ENCODE results near the gene ST8SIA4.
A peak's percentile ranks its signal among the peaks of the same experiment; 100 is the strongest.
"Not testable (repeated sequence)": the region's sequence is repeated elsewhere in the genome, so short reads cannot be mapped to it uniquely, and the experiment has no call there.

Gene ST8SIA4

DNA sequence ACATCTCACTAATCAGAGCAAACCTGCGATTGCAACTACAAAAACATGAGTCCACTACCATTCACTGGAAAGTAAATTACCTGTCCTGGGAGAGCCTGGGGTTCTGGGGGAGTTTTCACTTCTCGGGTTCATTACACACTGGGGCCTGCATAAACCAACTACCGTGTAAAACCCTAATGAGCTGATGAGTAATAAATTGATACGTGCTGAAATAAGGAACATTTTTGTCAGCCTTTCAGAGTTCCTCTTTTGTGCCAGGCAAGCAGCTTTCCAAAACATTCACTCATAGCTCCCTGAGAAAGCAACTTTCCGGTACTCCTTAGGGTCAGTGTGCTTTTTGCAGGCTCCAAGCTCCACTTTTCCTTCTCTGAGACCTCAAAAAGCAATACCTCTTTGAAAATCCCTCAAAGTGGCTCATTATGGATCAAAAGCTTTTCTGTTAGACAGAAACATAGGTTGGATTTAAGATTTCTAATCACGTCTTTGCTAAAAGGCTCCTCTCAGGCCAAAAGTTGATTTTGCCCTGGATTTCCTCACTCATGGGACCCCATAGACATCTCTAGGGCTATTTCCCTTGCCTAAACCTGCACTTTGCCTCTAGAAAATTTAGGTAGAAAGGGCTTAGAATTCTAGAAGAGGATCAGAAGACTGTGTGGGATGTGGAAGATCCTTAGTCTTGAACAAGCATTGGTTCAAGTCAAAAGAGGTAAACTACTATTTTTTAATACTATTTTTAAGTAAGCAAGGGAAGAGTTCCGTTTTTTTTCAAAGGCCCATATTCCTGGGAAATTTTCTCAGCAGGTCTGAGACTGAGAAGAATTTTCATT lies 74.8 kb downstream of the ST8SIA4 start:
- no peak for DNase-seq

DNA sequence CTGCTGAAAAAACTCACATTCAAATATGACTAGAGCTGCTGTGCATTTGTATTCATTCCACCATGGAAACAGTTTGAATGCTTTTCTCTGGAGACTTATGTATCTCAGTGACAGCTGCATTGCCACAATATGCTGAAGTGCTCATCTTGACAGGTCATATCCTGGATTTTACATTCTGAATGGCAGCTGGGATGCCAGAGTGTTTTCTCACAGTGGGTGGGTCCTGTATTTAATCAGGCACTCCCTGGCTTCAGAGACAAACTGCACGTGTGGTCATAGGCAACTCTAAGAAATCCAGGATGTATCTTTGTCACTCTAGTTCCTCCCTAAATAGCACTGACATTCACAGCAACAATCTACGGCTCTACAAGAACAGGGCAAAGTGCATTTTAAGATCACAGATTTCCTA lies 75.6 kb downstream of the ST8SIA4 start:
- peak; percentile 10 for DNase-seq

DNA sequence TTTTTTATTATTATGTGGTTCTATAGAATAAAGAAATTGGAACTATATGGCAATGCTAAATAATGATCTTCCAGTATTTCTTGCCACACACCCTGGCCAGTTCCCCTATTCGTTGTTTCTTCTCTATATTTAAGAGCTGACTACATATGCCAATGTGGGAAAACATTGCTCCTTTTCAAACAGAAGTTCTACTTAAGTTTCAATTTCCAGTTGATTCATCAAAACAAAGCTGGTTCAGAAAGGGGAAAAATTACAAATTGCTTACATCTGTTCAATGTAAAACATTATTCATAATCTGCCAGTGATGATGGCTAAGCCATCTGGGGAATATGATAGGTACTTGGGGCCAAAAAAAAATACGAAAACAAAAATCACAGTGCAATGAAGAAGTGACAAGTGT lies 76.9 kb downstream of the ST8SIA4 start:
- no peak for DNase-seq

DNA sequence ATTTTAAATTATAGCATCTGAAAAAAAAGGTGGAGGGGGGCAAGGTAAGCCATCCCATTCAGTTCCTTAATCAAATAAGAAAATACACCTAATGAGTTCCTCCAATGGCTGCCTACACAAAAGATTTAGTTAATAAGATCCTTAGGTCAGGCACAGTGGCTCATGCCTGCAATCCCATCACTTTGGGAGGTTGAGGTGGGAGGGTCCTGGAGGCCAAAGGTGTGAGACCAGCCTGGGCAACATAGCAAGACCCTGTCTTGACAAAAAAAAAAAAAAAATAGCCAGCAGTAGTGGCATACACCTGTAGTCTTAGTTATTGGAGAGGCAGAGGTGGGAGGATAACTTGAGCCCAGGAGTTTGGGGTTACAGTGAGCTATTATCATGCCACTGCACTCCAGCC lies 78.4 kb downstream of the ST8SIA4 start:
- no peak for DNase-seq

DNA sequence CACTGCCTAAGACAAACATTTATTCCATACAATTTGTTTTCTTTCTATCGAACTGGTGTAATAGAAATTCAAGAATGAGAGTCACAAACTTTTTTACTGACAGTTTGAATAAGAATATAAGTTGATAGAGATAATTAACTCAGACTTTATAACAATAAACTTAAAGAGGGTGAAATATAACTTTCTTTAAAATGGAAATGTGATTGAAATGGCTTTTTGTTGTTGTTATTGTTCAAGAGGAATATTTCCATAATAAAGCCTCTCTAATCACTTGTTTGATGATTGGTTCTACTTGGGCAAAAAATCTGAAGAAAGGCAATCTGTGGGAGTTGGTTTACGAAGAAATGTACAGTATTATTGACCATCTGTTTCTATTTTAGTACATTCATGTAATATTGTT lies 79.3 kb downstream of the ST8SIA4 start:
- no peak for DNase-seq

DNA sequence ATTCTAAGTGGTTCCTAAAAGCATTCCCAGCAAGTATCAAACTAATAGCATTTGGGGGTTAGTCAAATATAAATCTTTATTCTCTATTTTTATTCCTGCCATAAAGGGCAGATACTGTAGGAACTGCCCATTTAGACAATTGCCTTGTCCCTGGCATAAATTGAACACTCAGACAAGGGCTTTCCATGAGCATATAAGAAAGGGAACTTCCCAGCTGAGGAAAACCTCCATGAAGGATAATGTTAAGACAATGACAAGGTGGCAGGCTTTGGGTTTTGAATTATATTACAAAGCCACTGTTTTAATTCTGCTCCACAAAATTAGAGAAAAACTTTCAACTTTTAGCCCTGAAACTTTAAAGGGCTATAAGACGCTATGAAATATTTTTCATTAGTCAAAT lies 81.3 kb downstream of the ST8SIA4 start:
- DNase-seq, result no peak

DNA sequence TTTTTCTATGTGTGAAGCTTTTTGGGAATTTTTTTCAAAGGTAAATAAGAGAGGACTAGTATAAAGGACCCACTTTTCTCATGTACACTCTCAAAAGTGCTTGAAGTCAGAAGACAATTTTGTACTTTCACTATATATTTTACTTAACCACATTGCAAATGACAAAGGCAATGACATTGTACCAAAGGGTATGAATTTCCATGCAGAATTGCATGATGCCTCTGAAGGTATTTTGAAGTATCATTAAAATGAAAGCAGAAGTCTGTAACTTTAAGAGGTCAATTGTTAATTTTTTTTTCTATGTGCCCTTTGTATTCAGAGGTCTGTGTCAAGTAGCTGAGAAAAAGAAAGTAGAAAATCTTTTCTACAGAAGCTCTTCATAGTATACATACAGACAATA lies 84.7 kb downstream of the ST8SIA4 start:
- DNase-seq, result no peak

DNA sequence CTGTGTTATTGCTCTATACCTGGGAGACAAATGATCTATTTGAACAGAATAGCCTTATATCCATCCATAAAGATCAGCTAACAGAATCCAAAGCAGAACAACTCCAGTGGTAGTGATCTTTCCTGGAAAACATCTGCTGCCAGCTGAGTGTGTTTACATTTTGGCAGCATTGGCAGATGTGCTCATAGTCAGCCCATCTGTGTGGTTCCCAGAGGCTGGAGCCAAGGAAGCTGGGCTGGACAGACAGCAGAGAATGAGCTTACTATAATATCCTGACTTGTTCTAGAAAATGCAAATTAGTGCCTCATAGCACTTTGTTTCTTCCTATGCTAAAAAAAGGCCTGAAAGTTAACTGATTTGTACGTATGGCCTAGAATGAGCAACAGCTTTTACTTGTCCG lies 99.7 kb downstream of the ST8SIA4 start:
- no peak for DNase-seq

DNA sequence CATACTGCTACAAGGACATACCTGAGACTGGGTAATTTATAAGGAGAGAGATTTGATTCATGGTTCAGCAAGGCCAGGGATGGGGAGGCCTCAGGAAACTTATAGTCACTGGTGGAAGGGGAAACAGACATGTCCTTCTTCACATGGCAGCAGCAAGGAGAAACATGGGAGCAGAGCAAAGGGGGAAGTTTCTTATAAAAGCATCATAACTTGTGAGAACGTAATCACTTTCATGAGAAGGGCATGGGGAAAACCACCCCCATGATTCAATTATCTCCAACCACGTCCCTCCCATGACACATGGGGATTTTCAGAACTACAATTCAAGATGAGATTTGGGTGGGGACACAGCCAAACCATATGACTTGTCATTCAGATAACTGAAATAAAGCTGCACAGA lies 100.9 kb downstream of the ST8SIA4 start:
- DNase-seq, result no peak

DNA sequence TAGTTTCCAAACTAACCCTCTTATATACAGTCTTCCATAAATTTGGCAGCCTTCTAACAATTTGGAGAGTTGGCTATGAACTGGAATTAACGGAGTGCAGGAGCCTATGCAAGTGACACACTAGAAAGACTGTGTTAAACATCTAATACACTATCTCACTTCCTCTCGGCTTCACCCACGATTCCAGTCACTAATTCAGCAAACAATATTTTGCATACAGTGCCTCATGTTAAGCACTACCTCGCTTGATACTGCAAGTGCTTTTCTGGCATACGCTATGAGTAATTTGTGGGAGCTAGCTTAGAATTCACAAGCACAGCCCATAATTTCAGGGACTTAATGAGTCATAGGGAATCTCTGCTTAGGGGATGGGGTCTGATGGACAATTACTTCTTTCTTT lies 102.5 kb downstream of the ST8SIA4 start:
- no peak for DNase-seq

DNA sequence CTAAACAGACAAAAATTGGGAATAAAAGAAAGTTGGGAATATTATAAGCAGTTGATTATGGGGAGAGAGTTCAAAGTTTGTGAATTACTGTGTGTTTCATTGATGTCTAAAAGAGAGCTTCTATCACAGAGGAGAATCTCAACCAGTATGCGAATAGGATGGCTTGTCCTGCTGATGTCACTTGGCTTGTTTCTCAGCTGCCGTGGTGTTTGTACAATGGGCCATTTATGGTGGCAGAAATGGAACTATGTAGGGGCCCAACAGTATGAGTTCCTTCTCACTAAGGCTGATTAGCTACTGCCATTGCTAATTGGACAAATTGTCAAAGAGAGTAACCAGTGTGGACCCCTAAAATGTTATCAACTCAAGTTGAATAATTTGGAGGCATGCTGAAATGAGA lies 103.9 kb downstream of the ST8SIA4 start:
- no peak for DNase-seq

DNA sequence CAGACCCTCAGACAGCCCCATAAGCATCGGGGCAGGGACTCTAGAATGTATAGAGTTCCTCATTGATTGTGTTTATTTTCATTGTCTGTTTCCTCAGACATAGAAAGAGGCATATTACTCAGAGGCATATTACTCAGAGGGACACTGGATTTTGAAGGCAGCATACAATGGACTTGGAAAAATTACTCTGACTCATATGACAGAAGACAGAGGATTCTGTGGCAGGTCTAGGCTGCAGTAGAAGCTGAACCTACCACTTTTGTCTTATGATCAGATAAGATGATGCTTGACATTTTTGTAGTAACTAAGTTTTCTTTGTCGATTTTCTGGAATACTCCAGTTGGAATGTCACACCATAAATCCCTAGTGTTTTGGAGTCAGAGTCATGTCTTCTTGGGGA lies 105.2 kb downstream of the ST8SIA4 start:
- DNase-seq, result no peak

DNA sequence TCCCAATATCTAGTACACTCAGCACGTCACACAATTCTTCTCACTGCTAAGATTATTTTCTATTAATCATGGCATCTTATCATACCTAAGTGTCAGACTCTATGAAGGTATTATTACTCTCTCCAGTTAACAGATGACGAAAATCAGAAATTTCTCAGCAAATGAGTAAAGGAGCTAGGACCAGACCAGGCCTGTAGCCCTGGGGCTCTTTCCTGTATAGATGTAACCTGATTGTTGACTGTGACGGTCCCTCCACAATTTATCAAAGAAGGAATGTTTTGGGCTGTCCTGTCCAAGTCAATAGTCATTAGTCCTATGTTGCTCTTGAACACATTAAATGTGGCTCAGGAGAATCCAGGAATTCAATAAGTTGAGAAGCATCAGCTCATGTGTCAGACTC lies 106.2 kb downstream of the ST8SIA4 start:
- DNase-seq, result no peak

DNA sequence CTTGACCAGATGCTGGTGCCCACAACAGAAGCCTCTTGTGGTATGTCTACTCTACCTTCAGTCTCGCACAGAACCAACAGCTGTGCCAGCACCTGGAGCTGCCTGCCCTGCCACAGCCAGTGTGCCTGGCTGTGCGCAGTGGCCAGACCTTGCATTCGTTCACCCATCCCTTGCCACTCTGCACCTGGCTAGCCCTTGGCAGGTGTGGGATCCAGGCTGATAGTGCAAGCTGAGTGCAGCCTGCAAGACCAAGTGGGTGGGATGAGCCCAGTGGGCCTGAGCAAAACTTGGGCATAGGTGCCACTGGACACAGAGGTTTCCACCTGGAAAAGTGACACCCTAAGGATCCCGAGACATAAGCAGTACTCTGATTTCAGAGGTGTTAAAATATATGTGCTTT lies 108.2 kb downstream of the ST8SIA4 start:
- no peak for DNase-seq

DNA sequence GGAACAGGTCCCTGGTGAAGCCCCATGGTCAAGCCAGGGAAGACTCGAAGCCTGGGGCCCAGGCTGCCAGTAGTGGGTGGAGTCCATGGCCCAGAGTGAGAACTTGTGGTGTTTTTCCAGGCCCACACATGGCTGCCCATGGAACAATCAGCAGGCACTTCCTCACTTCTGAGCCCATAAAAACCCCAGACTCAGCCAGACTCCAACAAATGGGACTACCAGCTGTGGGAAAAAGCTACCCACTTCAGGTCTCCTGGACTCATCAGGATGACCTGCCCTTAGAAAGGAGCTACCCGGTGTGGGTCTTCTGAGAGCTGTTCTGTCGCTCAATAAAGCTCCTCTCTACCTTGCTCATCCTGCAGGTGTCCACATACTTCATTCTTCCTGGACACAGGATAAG lies 108.9 kb downstream of the ST8SIA4 start:
- no peak for DNase-seq

DNA sequence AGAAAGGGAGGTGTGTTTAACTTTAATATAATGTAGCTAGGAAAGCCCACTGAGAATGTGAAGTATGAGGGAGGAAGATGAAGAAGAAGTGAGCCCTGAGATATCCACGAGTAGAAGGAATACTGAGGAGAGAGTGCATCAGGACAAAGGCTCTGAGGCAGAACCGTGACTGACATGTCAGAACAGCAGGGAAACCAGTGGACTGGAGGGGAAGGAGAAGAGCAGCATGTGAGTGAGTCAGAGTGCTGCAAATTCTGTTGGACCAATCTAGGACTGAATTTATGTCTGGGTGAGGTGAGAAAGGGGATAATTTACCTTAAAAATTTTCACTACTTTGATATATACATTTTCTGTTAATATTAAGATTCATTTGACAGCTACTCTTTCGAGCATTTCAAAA lies 110.3 kb downstream of the ST8SIA4 start:
- DNase-seq, result no peak

DNA sequence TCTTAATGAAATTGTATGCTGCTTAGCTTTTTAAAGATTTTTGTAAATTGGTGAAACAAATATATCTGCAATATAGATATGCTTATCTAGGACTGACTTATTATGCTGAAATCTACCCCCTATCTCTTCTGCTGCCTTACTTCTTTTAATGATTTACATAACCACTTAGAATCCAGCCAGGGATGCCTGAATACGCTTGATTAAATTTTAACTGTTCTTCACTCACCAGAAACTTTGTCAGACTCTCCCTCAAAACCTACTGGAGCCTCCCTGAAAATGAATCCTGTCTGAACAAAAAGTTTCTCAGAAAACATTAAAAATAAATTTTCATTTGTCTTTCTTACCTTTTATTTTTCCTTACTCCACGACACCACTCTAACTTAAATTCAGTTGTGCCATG lies 111.7 kb downstream of the ST8SIA4 start:
- no peak for DNase-seq

DNA sequence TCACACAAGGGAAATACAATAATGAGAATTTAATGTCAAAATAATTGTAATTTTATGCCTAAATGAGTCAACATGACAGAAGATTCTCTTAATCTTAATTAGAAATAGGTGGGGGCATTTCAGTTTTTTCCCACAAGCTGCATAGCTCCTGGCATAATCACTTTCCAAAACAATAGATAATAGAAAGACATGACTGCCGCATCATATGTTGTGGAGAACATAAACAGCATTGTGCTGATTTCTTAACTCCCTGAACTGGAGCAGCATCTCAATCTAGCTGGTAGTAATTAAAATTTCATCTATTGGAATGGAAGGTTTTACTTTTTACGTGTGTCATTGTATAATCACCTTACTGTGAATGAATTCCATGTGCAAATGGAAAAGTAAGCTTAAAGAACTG lies 112.1 kb downstream of the ST8SIA4 start:
- DNase-seq, result no peak

DNA sequence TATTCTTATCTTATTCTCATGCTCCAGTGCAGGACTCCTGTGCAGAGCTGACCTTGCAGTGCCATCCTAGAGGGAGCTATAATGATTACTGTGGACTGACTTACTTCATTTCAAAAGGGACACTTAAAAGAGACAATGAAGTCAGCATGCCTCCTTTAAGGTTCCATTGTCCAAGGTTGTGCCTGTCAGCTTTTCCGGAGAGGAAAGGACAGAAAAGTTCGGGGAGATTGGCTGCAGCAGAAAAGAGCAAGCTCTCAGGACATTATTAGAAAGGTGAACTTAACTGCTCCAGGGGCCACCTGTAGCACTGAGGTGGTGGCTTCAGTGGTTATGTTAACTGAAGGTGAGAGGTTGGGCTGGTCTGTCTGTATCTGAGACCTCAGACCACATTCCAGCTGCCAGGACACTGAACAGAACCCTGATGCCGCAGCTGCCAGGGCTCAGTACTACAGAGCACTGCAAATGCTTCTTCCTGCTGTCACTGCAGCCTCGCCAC lies 112.9 kb downstream of the ST8SIA4 start:
- DNase-seq, result no peak

DNA sequence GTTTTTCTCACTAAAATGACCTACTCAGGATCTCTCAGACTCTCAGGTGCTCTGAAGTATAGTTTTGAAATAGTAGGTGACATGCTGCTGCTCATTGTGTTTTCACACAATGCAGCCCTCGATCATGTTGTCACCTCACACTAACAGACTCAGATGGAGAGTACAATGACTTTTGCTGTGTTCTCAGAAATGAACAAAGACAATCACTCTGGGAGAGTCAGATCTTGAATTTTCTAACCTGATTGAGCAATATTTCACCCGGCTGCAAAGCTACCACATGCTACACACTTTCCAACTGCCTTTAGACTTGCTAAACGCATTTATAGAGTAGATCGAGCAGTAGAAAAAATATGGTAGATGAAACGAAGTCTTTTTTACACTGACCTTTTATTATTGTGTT lies 113.4 kb downstream of the ST8SIA4 start:
- DNase-seq, result no peak

DNA sequence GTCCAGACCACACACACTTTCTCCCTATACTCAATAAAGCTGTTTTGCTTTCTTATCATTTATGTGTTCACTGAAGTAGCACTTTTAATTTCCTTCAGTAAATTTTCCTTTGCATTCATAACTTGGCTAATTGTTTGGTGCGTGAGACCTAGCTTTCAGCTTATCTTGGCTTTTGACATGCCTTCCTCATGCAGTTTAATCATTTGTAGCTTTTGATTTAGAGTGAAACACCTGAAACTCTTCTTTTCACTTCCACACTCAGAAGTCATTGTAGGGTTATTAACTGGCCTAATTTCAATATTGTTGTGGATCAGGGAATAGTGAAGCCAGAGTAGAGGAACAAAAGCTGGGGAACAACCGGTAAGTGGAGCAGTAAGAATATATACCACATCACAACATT lies 114.7 kb downstream of the ST8SIA4 start:
- DNase-seq, result no peak

DNA sequence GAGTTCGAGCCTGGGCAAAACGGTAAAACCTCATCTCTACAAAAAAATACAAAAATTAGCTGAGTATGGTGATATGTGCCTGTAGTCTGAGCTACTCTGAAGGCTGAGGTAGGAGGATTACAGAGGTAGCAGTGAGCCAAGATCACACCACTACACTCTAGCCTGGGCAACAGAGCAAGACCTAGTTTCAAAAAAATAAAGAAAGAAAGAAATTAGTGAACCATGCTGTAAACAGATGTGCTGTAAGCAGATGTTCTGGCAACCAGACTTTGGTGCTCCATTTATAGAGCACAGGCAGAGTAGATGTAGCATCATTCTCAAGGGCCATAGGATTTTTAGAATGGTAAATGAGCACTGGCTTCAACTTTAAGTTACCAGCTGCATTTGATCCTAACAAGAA lies 115.4 kb downstream of the ST8SIA4 start:
- no peak for DNase-seq

DNA sequence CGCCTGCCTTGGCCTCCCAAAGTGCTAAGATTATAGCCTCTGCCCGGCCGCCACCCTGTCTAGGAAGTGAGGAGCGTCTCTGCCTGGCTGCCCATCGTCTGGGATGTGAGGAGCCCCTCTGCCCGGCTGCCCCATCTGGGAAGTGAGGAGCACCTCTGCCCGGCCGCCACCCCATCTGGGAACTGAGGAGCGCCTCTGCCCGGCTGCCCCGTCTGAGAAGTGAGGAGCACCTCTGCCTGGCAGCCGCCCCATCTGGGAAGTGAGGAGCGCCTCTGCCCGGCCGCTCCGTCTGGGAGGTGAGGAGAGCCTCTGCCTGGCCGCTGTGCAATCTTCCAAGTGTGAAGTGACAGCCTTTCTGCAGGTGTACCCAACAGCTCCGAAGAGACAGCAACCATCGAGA lies 117.5 kb downstream of the ST8SIA4 start:
- not testable (repeated sequence) for DNase-seq

DNA sequence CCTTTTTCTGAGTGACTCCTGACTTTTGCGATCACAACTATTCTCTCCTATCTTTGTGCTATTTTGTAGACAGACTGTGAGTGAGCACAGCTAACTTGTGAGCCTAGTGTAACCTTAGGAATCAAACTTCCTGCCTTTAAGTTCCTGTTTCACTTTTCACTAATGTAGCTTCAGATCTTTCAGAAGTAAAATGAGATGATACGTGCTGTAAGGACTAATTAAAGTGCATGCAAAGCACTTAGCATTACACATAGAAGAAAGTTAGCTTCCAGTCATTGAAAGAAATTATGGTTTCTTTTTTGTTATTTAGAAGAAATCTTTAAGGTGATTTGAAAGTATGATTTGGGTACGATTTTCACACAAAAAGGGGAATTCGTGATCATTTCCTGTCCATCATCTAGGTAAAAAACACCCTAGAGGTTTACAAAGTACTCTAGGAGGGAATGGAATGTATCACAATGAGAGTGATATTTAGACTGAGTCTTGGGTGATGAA lies 122.7 kb downstream of the ST8SIA4 start:
- DNase-seq, result no peak
